GM12878 (cell line): ENCODE measurements around the gene ELOVL4. TPM values are rescaled to one million over a fixed set of nuclear protein-coding genes. Genes with fewer than 3 reads are reported as not detected.

Experiments
- ATAC-seq: fragments of 200-7000 bp; cut with Tn5 transposase; 3 replicates; pipeline ENCODE4 v1.9.1; 2020; ENCODE audit warnings: mild to moderate bottlenecking, moderate library complexity
- BruUV-seq: library from RNA; stranded (reverse); fragments of 400-500 nt; replicated peaks from 2 replicates; lab custom pipeline; 2021; lab: Mats Ljungman, UMichigan
- CTCF ChIA-PET: fragments of 300-600 bp; sonication (Branson Sonifier 250); formaldehyde crosslinking; extraction: SDS; loops from one replicate; lab custom pipeline; 2021; ENCODE audit warnings: inconsistent platforms; lab: Yijun Ruan, JAX
- POLR2A ChIA-PET: fragments of 350-600 bp; formaldehyde crosslinking; extraction: SDS; loops from one replicate; lab custom pipeline; 2021; ENCODE audit warnings: inconsistent platforms; lab: Charles Lee
- RAD21 ChIA-PET: fragments of 300-600 bp; sonication (Branson Sonifier 250); formaldehyde crosslinking; loops from one replicate; lab custom pipeline; 2023; ENCODE audit warnings: antibody characterized with exemption; ENCODE audit not compliant: unreplicated experiment; lab: Charles Lee
- SMC1A ChIA-PET: fragments of 300-600 bp; sonication (Branson Sonifier 250); formaldehyde crosslinking; loops from one replicate; lab custom pipeline; 2023; ENCODE audit not compliant: unreplicated experiment, uncharacterized antibody; lab: Charles Lee
- DNase-seq: peaks from one replicate; pipeline ENCODE4 v3.0.0-alpha.2; 2011; ENCODE audit warnings: low read depth, low spot score
- FAIRE-seq: peaks from 3 replicates; lab custom pipeline; 2011; peaks lifted over from hg19 to GRCh38; lab: Jason Lieb, UNC
- H2AFZ ChIP-seq: 2 replicates; pipeline ENCODE4 v1.6.0; 2011; ENCODE audit warnings: low read depth, low read length, control low read depth; ENCODE audit not compliant: control insufficient read depth
- H3K27ac ChIP-seq: 2 replicates; pipeline ENCODE4 v1.5.1; 2011; ENCODE audit warnings: control low read depth; ENCODE audit not compliant: control insufficient read depth, insufficient read depth
- H3K27me3 ChIP-seq, 2 experiments: replicated peaks in 1 of 2; 2 replicates each; pipeline versions ENCODE4 v1.6.0 to v1.6.1; 2011; ENCODE audit warnings: low read length in 1 of 2; ENCODE audit not compliant: control insufficient read depth in 2 of 2, insufficient read depth in 2 of 2
- H3K36me3 ChIP-seq, 2 experiments: 2 replicates each; pipeline ENCODE4 v1.5.1; 2011; ENCODE audit warnings: low read length in 1 of 2; ENCODE audit not compliant: control insufficient read depth in 2 of 2, insufficient read depth in 2 of 2
- H3K4me1 ChIP-seq: 2 replicates; pipeline ENCODE4 v1.6.1; 2011; ENCODE audit warnings: mild to moderate bottlenecking, low read length, moderate library complexity, mixed read lengths; ENCODE audit not compliant: control insufficient read depth, insufficient read depth
- H3K4me2 ChIP-seq: 2 replicates; pipeline ENCODE4 v1.6.0; 2011; ENCODE audit warnings: control low read depth; ENCODE audit not compliant: control insufficient read depth, insufficient read depth
- H3K4me3 ChIP-seq: fragments of 200-600 bp; sonication (generic); 2 replicates; pipeline ENCODE4 v1.5.1; 2016
- H3K79me2 ChIP-seq: 2 replicates; pipeline ENCODE4 v1.6.0; 2011; ENCODE audit warnings: low read length; ENCODE audit not compliant: control insufficient read depth, insufficient read depth
- H3K9ac ChIP-seq: 2 replicates; pipeline ENCODE4 v1.8.0; 2011; ENCODE audit warnings: low read length, control low read depth, mixed read lengths; ENCODE audit not compliant: control insufficient read depth, insufficient read depth
- H3K9me3 ChIP-seq: replicated peaks from 3 replicates; pipeline ENCODE4 v1.5.1; 2011; ENCODE audit warnings: mild to moderate bottlenecking, low read length; ENCODE audit not compliant: control insufficient read depth, insufficient read depth
- H4K20me1 ChIP-seq: 2 replicates; pipeline ENCODE4 v1.6.0; 2011; ENCODE audit not compliant: control insufficient read depth, insufficient read depth
- CBFB ChIP-seq: IDR thresholded peaks from 2 replicates; pipeline ENCODE4 v1.6.1; 2016; ENCODE audit warnings: antibody characterized with exemption, low read depth
- CBX3 ChIP-seq: fragments of 200-600 bp; sonication (generic); IDR thresholded peaks from 2 replicates; pipeline ENCODE4 v1.6.1; 2016; ENCODE audit warnings: low read depth, borderline replicate concordance
- CHD4 ChIP-seq: fragments of 200-600 bp; sonication (generic); IDR thresholded peaks from 2 replicates; pipeline ENCODE4 v1.6.1; 2016; ENCODE audit warnings: mild to moderate bottlenecking
- EZH2 ChIP-seq: IDR thresholded peaks from 2 replicates; pipeline ENCODE4 v1.6.1; 2012; ENCODE audit warnings: low read depth, mild to moderate bottlenecking, control low read depth, inconsistent platforms, low read length, borderline replicate concordance; ENCODE audit not compliant: control insufficient read depth
- HDGF ChIP-seq: fragments of 450-650 bp; IDR thresholded peaks from 2 replicates; pipeline ENCODE4 v1.6.1; 2016; ENCODE audit warnings: antibody characterized with exemption
- MEF2A ChIP-seq: IDR thresholded peaks from 2 replicates; pipeline ENCODE4 v1.6.1; 2011; ENCODE audit warnings: low read depth, mild to moderate bottlenecking, low read length, moderate library complexity; ENCODE audit not compliant: insufficient read depth
- NFYA ChIP-seq: IDR thresholded peaks from 2 replicates; pipeline ENCODE4 v1.6.1; 2011; ENCODE audit warnings: low read depth, mild to moderate bottlenecking, low read length, improper control_type of control experiment, borderline replicate concordance
- PAX5 ChIP-seq: IDR thresholded peaks from 2 replicates; pipeline ENCODE4 v1.6.1; 2011; ENCODE audit warnings: low read depth, low read length, borderline replicate concordance
- RB1 ChIP-seq: fragments of 450-650 bp; formaldehyde crosslinking; IDR thresholded peaks from 2 replicates; pipeline ENCODE4 v1.6.1; 2017; ENCODE audit warnings: mild to moderate bottlenecking, borderline replicate concordance
- RCOR1 ChIP-seq: conservative IDR thresholded peaks from 2 replicates; pipeline ENCODE4 v1.6.1; 2012; ENCODE audit warnings: low read depth, low read length, improper control_type of control experiment
- SREBF2 ChIP-seq: IDR thresholded peaks from 2 replicates; pipeline ENCODE4 v1.6.1; 2012; ENCODE audit warnings: mild to moderate bottlenecking, low read length
- WGBS: methylation state at CpG from one replicate; pipeline ENCODE4 v1.1.6; 2016; ENCODE audit warnings: low lambda C conversion rate; ENCODE audit not compliant: insufficient replicate concordance, insufficient coverage; ENCODE audit errors: missing lambda C conversion rate; 5-methylcytosine and 5-hydroxymethylcytosine counted together
- in situ Hi-C: fragments of 300-500 bp; cut with MboI; formaldehyde crosslinking; loops from 9 replicates; pipeline ENCODE4 v1.14.3; 2018; ENCODE audit warnings: mixed read lengths
- intact Hi-C: fragments of 100-400 bp; cut with micrococcal nuclease; formaldehyde crosslinking; loops from one replicate; pipeline ENCODE4 v1.14.2; 2022; ENCODE audit not compliant: unreplicated experiment
- polyA plus RNA-seq, 11 experiments: library from polyadenylated mRNA; depleted of rRNA in 4 of 11; unstranded in 6 of 11; stranded (reverse) in 5 of 11; fragments of >200 nt; fragmentation: Nextera tagmentation in 4 of 11; fragmentation: Illumina TruSeq in 1 of 11; extraction: Ambion mirVana in 4 of 11; extraction: Trizol in 1 of 11; gene quantifications; 1 replicate in 1 of 11; 2 replicates in 10 of 11; pipeline versions ENCODE4 v1.2.1 to v1.2.3, GENCODE V29; 2011 to 2016; ENCODE audit warnings: inconsistent platforms in 2 of 11, missing spikeins in 2 of 11, low read depth in 1 of 11
- total RNA-seq, 4 experiments: library from RNA; depleted of rRNA in 3 of 4; stranded (reverse); fragments of >200 nt in 3 of 4; fragmentation: Illumina TruSeq in 1 of 4; extraction: Trizol in 1 of 4; gene quantifications; 2 replicates each; pipeline versions ENCODE4 v1.2.1 to v1.2.3, GENCODE V29; 2013 to 2021
- TF ChIP-seq, protein P1 (sequence below): fragments of 450-650 bp; conservative IDR thresholded peaks from 2 replicates; pipeline ENCODE4 v1.6.1; 2017; ENCODE audit warnings: mild to moderate bottlenecking, moderate library complexity
- TF ChIP-seq, protein P2 (sequence below): fragments of 450-650 bp; IDR thresholded peaks from 2 replicates; pipeline ENCODE4 v1.6.1; 2017; ENCODE audit warnings: low read depth, mild to moderate bottlenecking, moderate library complexity
- TF ChIP-seq, protein P3 (sequence below): IDR thresholded peaks from 2 replicates; pipeline ENCODE4 v1.6.1; 2011; ENCODE audit warnings: low read depth, low read length, improper control_type of control experiment, borderline replicate concordance
- TF ChIP-seq, protein P4 (sequence below): fragments of 450-650 bp; IDR thresholded peaks from 2 replicates; pipeline ENCODE4 v1.6.1; 2016; ENCODE audit warnings: mild to moderate bottlenecking
- TF ChIP-seq, protein P5 (sequence below): fragments of 150-350 bp; IDR thresholded peaks from 2 replicates; pipeline ENCODE4 v1.6.1; 2016; ENCODE audit warnings: low read depth, low read length

Gene ELOVL4
- total and polyA plus RNA-seq, 10 of the 15 experiments (the other 5 are each of a cell fraction or from before 2014, with no cell fraction given): 0.03 to 0.15 (median 0.08) TPM; not detected in 7

DNA sequence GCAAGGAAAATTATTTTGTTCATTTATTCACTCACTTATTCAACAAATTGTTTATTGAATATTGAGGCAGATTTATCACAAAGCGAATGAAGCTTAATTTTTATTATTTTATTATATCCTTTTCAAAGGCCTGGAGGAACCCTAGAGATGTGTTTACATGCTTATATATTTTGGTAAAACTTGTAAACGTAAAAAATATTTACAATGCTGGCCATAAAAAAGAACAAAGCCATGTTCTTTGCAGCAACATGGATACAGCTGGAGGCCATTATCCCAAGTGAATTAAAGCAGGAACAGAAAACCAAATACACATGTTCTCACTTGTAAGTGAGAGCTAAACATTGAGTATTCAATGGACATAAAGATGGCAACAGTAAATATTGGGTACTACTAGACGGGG is 58.8 kb downstream of the ELOVL4 start:
- no TSS peak for BruUV-seq
- Histone ChIP-seq H3K27ac (no peak overlapping the region), H3K79me2 (no peaks in the 10 kb centered on the region), H3K36me3 (no peaks in the 10 kb centered on the region), H3K9me3 (no peaks in the 10 kb centered on the region), H4K20me1 (no peaks in the 10 kb centered on the region), H3K4me3 (no peak overlapping the region), H3K4me2 (no peak overlapping the region), H3K27me3 (no peaks in the 10 kb centered on the region; a peak in 1 of 4 replicates), H3K4me1 (no peaks in the 10 kb centered on the region), H2AFZ (no peak overlapping the region), H3K9ac (no peak overlapping the region)
- DNase-seq (no peak), ATAC-seq (no peak), FAIRE-seq (no peak)
- RAD21 ChIA-PET: no interaction called here
- intact Hi-C loops: no loop called here
- WGBS: 32% methylated on average over 2 of the region's 3 CpGs
- SMC1A ChIA-PET: interaction anchor here (1.0 to 1.1 kb wide), 2 partner anchors 9 to 20 kb away, joined by 3 to 4 read pairs; no protein-coding TSS in a partner anchor
- POLR2A ChIA-PET: no interaction called here
- CTCF ChIA-PET: interaction anchor here (0.7 to 1.4 kb wide), 4 partner anchors 19 to 1886 kb away, joined by 3 to 4 read pairs (median 3); no protein-coding TSS in a partner anchor
- in situ Hi-C loops: no loop called here
- no peak for TF ChIP-seq NFYA
- TF ChIP-seq, protein P1, sequence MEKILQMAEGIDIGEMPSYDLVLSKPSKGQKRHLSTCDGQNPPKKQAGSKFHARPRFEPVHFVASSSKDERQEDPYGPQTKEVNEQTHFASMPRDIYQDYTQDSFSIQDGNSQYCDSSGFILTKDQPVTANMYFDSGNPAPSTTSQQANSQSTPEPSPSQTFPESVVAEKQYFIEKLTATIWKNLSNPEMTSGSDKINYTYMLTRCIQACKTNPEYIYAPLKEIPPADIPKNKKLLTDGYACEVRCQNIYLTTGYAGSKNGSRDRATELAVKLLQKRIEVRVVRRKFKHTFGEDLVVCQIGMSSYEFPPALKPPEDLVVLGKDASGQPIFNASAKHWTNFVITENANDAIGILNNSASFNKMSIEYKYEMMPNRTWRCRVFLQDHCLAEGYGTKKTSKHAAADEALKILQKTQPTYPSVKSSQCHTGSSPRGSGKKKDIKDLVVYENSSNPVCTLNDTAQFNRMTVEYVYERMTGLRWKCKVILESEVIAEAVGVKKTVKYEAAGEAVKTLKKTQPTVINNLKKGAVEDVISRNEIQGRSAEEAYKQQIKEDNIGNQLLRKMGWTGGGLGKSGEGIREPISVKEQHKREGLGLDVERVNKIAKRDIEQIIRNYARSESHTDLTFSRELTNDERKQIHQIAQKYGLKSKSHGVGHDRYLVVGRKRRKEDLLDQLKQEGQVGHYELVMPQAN: no peak
- TF ChIP-seq SREBF2: no peak
- TF ChIP-seq CBFB: no peak
- no peak for TF ChIP-seq RCOR1
- no peak for TF ChIP-seq CBX3
- TF ChIP-seq, protein P2, sequence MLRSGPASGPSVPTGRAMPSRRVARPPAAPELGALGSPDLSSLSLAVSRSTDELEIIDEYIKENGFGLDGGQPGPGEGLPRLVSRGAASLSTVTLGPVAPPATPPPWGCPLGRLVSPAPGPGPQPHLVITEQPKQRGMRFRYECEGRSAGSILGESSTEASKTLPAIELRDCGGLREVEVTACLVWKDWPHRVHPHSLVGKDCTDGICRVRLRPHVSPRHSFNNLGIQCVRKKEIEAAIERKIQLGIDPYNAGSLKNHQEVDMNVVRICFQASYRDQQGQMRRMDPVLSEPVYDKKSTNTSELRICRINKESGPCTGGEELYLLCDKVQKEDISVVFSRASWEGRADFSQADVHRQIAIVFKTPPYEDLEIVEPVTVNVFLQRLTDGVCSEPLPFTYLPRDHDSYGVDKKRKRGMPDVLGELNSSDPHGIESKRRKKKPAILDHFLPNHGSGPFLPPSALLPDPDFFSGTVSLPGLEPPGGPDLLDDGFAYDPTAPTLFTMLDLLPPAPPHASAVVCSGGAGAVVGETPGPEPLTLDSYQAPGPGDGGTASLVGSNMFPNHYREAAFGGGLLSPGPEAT: no peak
- TF ChIP-seq, protein P3, sequence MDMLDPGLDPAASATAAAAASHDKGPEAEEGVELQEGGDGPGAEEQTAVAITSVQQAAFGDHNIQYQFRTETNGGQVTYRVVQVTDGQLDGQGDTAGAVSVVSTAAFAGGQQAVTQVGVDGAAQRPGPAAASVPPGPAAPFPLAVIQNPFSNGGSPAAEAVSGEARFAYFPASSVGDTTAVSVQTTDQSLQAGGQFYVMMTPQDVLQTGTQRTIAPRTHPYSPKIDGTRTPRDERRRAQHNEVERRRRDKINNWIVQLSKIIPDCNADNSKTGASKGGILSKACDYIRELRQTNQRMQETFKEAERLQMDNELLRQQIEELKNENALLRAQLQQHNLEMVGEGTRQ: no peak
- TF ChIP-seq, protein P4, sequence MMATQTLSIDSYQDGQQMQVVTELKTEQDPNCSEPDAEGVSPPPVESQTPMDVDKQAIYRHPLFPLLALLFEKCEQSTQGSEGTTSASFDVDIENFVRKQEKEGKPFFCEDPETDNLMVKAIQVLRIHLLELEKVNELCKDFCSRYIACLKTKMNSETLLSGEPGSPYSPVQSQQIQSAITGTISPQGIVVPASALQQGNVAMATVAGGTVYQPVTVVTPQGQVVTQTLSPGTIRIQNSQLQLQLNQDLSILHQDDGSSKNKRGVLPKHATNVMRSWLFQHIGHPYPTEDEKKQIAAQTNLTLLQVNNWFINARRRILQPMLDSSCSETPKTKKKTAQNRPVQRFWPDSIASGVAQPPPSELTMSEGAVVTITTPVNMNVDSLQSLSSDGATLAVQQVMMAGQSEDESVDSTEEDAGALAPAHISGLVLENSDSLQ: no peak
- TF ChIP-seq HDGF: no peak
- no peak for TF ChIP-seq CHD4
- no peak for TF ChIP-seq RB1
- TF ChIP-seq EZH2: no peak
- TF ChIP-seq, protein P5, sequence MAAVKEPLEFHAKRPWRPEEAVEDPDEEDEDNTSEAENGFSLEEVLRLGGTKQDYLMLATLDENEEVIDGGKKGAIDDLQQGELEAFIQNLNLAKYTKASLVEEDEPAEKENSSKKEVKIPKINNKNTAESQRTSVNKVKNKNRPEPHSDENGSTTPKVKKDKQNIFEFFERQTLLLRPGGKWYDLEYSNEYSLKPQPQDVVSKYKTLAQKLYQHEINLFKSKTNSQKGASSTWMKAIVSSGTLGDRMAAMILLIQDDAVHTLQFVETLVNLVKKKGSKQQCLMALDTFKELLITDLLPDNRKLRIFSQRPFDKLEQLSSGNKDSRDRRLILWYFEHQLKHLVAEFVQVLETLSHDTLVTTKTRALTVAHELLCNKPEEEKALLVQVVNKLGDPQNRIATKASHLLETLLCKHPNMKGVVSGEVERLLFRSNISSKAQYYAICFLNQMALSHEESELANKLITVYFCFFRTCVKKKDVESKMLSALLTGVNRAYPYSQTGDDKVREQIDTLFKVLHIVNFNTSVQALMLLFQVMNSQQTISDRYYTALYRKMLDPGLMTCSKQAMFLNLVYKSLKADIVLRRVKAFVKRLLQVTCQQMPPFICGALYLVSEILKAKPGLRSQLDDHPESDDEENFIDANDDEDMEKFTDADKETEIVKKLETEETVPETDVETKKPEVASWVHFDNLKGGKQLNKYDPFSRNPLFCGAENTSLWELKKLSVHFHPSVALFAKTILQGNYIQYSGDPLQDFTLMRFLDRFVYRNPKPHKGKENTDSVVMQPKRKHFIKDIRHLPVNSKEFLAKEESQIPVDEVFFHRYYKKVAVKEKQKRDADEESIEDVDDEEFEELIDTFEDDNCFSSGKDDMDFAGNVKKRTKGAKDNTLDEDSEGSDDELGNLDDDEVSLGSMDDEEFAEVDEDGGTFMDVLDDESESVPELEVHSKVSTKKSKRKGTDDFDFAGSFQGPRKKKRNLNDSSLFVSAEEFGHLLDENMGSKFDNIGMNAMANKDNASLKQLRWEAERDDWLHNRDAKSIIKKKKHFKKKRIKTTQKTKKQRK: no peak
- no peak for TF ChIP-seq PAX5
- no peak for TF ChIP-seq MEF2A
